PFSK-1 (cell line): ENCODE results near the gene MPPED1.

Experiments used
- FOXP2 ChIP-seq: optimal IDR thresholded peaks from 2 replicates; pipeline ENCODE3; 2011; ENCODE audit warnings: borderline replicate concordance, control low read depth, inconsistent platforms; ENCODE audit not compliant: insufficient read depth; ENCODE audit errors: extremely low read length, extremely low read depth
- POLR2AphosphoS5 ChIP-seq: IDR thresholded peaks from 2 replicates; pipeline ENCODE4 v1.6.1; 2012; ENCODE audit warnings: low read depth, mild to moderate bottlenecking, control low read depth, low read length, moderate library complexity
- SIN3A ChIP-seq: IDR thresholded peaks from 2 replicates; pipeline ENCODE4 v1.6.1; 2012; ENCODE audit warnings: mild to moderate bottlenecking, low read length, moderate library complexity, borderline replicate concordance; ENCODE audit not compliant: insufficient read depth
- TAF1 ChIP-seq: IDR thresholded peaks from 2 replicates; pipeline ENCODE4 v1.6.1; 2012; ENCODE audit warnings: low read length, control low read depth, borderline replicate concordance; ENCODE audit not compliant: insufficient read depth
- TF ChIP-seq, protein P1 (sequence below), 2 experiments: IDR thresholded peaks; 2 replicates each; pipeline versions ENCODE4 v1.6.1 to v1.8.0; 2011 to 2012; ENCODE audit warnings: low read depth in 2 of 2, low read length in 2 of 2, control low read depth in 1 of 2, inconsistent platforms in 1 of 2, mild to moderate bottlenecking in 1 of 2, moderate library complexity in 1 of 2; ENCODE audit not compliant: insufficient read depth in 1 of 2

Gene MPPED1

DNA sequence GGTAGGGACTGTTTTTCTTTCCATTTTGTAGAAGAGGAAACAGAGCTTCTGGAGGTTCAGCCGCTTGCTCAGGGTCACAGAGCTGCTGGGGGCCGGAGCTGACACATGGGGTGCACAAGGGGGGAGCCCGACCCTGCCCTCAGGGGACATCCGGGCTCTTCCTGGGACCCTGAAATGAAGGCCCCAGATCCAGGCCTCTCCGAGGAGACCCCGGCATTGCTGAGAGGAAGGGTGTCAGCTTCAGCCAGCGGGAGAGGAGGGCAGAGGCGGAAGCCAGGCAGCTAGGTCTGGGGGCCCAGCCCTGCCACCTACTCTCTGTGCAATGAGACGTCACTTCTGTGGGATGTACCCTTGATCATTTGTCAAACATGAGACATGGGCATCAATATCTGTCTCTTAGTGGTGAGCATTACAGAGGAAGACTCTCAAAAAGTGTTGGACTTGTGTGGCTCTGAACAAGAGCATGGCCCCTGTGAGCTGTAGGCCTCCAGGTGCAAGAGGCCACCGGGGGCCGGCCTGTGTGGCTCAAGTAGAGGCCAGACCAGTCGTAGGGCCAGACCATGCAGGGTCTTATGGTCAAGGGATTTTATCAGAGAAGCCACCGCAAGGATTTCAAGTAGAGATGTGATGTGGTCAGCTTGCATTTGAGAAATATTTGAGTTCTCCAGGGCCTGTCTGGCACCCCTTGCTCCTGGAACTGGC, 10.3 kb downstream of the MPPED1 start:
- TF ChIP-seq POLR2AphosphoS5 (no peak), SIN3A (no peak), FOXP2 (no peak), TAF1 (no peak)
- TF ChIP-seq, protein P1, sequence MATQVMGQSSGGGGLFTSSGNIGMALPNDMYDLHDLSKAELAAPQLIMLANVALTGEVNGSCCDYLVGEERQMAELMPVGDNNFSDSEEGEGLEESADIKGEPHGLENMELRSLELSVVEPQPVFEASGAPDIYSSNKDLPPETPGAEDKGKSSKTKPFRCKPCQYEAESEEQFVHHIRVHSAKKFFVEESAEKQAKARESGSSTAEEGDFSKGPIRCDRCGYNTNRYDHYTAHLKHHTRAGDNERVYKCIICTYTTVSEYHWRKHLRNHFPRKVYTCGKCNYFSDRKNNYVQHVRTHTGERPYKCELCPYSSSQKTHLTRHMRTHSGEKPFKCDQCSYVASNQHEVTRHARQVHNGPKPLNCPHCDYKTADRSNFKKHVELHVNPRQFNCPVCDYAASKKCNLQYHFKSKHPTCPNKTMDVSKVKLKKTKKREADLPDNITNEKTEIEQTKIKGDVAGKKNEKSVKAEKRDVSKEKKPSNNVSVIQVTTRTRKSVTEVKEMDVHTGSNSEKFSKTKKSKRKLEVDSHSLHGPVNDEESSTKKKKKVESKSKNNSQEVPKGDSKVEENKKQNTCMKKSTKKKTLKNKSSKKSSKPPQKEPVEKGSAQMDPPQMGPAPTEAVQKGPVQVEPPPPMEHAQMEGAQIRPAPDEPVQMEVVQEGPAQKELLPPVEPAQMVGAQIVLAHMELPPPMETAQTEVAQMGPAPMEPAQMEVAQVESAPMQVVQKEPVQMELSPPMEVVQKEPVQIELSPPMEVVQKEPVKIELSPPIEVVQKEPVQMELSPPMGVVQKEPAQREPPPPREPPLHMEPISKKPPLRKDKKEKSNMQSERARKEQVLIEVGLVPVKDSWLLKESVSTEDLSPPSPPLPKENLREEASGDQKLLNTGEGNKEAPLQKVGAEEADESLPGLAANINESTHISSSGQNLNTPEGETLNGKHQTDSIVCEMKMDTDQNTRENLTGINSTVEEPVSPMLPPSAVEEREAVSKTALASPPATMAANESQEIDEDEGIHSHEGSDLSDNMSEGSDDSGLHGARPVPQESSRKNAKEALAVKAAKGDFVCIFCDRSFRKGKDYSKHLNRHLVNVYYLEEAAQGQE (IDR thresholded peaks at IDR 0.05; ENCODE audit: insufficient read depth in 1 of 2, low read depth in 2 of 2, low read length in 2 of 2): no peak

GRCh38 chr22:43423046-43423445, 11.2 kb downstream of the MPPED1 start:
- TF ChIP-seq, protein P1 (IDR thresholded peaks at IDR 0.05; ENCODE audit: insufficient read depth in 1 of 2, low read depth in 2 of 2, low read length in 2 of 2): no peak
- no peak for TF ChIP-seq SIN3A
- no peak for TF ChIP-seq POLR2AphosphoS5
- no peak for TF ChIP-seq TAF1
- no peak for TF ChIP-seq FOXP2

DNA sequence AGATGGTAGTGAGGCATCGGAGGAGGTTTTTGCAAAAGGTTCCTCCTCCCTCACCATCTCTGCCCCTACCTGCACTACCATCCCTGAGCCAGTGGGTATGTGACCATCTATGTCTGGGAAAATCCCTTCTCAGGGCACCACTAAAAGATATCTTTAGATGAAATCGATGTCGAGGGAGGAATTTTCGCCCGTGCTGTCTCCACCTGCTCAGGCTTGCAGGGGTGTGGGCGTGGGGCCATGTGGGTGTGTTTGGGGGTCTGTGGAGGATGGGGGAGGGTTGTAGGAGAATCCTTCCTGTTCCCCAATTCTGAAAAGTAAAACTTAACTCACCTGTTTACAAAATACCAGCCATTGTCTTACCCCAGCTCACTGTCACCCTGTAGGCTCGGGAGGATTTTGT, 12.4 kb downstream of the MPPED1 start:
- TF ChIP-seq POLR2AphosphoS5 (no peak), SIN3A (no peak), FOXP2 (no peak), TAF1 (no peak)
- TF ChIP-seq, protein P1 (IDR thresholded peaks at IDR 0.05; ENCODE audit: insufficient read depth in 1 of 2, low read depth in 2 of 2, low read length in 2 of 2): no peak

DNA sequence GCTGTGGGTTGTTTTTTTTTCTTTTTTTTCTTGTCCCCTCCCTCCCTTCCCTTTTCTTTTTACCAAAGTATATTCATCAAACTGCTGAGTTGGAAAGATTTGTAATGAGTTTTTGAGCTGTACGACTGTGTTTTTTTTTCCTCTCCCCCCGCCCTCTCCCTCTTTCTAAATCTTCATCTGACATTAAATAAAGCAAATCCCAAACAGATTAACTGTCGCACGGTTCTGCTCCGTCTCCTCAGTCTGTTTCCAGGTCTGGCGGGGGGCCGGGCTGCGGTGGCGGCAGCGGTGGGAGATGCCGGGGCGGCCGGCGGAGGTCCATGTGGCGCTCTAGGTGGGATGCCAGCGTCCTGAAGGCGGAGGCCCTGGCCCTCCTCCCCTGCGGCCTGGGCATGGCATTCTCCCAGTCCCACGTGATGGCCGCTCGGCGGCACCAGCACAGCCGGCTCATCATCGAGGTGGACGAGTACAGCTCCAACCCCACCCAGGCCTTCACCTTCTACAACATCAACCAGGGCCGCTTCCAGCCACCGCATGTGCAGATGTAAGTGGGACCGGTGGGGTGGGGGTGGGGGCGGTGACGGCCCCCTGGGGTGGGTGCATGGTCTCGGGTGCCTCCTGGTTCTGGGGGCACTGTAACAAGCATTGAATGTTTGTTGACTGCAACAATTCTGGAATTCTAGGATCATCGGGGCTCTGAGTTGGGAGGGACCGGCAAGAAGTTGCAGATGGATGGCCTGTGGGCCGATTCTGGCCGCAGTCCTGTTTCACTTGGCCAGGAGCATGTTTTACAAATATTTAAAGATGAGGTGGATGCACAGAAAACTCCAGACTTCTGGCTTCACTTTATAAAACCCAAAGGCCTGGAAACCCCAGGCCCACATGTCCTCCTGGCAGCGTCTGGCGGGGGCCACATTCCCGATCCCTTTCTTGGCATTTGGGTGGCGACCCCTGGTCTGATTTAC, 13.1 kb downstream of the MPPED1 start:
- TF ChIP-seq TAF1: no peak
- no peak for TF ChIP-seq FOXP2
- no peak for TF ChIP-seq SIN3A
- TF ChIP-seq POLR2AphosphoS5: no peak

DNA sequence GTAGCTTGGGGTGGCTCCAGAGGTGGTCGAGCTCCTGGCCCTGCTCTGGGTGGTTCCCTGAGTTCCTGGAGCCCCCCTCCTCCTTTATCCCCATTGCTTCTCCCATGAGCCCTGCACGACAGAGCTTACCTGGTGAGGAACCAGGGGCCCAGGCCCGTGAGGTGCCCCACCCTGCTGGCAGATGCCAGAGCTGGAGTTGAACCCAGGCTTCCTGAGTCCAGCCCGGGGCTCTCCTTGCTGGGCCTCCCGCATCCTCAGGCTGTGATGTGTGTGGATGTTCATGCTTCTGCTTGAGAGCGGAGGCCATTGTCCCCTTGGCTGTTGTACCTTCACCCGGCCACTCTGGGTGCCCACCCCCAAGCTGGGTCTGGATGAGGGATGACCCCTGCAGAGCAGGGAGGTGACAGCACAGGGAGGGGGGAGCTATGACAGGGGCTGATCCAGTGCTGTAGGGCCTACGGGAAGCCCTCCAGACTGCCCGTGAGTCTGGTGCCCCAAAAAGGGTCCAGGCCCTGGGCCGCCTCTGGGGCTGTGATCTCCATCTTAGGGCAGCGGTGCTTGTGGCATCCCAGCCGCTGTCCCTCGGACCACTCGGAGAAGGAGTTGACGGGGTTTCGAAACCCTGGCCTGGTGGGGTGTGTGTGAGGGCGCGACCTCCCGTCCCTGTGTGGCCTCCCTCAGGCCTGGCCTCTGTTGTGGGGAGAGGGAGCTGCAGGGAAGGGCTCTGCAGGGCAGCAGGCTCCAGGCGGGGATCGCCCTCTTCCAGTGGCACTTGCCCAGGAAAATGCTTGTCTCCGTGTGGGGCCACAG, 14.4 kb downstream of the MPPED1 start:
- TF ChIP-seq, protein P1 (IDR thresholded peaks at IDR 0.05; ENCODE audit: insufficient read depth in 1 of 2, low read depth in 2 of 2, low read length in 2 of 2): no peak
- TF ChIP-seq SIN3A: no peak
- no peak for TF ChIP-seq FOXP2
- TF ChIP-seq POLR2AphosphoS5: no peak
- no peak for TF ChIP-seq TAF1
